GM12878 (cell line): ENCODE measurements around the gene BRWD1. TPM values are rescaled to one million over a fixed set of nuclear protein-coding genes. Genes with fewer than 3 reads are reported as not detected.

ENCODE experiments used
- ATAC-seq: fragments of 200-7000 bp; cut with Tn5 transposase; 3 replicates; pipeline ENCODE4 v1.9.1; 2020; ENCODE audit warnings: mild to moderate bottlenecking, moderate library complexity
- BruUV-seq: library from RNA; stranded (reverse); fragments of 400-500 nt; replicated peaks from 2 replicates; lab custom pipeline; 2021; lab: Mats Ljungman, UMichigan
- CTCF ChIA-PET: fragments of 300-600 bp; sonication (Branson Sonifier 250); formaldehyde crosslinking; extraction: SDS; loops from one replicate; lab custom pipeline; 2021; ENCODE audit warnings: inconsistent platforms; lab: Yijun Ruan, JAX
- POLR2A ChIA-PET: fragments of 350-600 bp; formaldehyde crosslinking; extraction: SDS; loops from one replicate; lab custom pipeline; 2021; ENCODE audit warnings: inconsistent platforms; lab: Charles Lee
- RAD21 ChIA-PET: fragments of 300-600 bp; sonication (Branson Sonifier 250); formaldehyde crosslinking; loops from one replicate; lab custom pipeline; 2023; ENCODE audit warnings: antibody characterized with exemption; ENCODE audit not compliant: unreplicated experiment; lab: Charles Lee
- SMC1A ChIA-PET: fragments of 300-600 bp; sonication (Branson Sonifier 250); formaldehyde crosslinking; loops from one replicate; lab custom pipeline; 2023; ENCODE audit not compliant: unreplicated experiment, uncharacterized antibody; lab: Charles Lee
- DNase-seq: peaks from one replicate; pipeline ENCODE4 v3.0.0-alpha.2; 2011; ENCODE audit warnings: low read depth, low spot score
- FAIRE-seq: peaks from 3 replicates; lab custom pipeline; 2011; peaks lifted over from hg19 to GRCh38; lab: Jason Lieb, UNC
- H2AFZ ChIP-seq: 2 replicates; pipeline ENCODE4 v1.6.0; 2011; ENCODE audit warnings: low read depth, low read length, control low read depth; ENCODE audit not compliant: control insufficient read depth
- H3K27ac ChIP-seq: 2 replicates; pipeline ENCODE4 v1.5.1; 2011; ENCODE audit warnings: control low read depth; ENCODE audit not compliant: control insufficient read depth, insufficient read depth
- H3K27me3 ChIP-seq, 2 experiments: replicated peaks in 1 of 2; 2 replicates each; pipeline versions ENCODE4 v1.6.0 to v1.6.1; 2011; ENCODE audit warnings: low read length in 1 of 2; ENCODE audit not compliant: control insufficient read depth in 2 of 2, insufficient read depth in 2 of 2
- H3K36me3 ChIP-seq, 2 experiments: 2 replicates each; pipeline ENCODE4 v1.5.1; 2011; ENCODE audit warnings: low read length in 1 of 2; ENCODE audit not compliant: control insufficient read depth in 2 of 2, insufficient read depth in 2 of 2
- H3K4me1 ChIP-seq: 2 replicates; pipeline ENCODE4 v1.6.1; 2011; ENCODE audit warnings: mild to moderate bottlenecking, low read length, moderate library complexity, mixed read lengths; ENCODE audit not compliant: control insufficient read depth, insufficient read depth
- H3K4me2 ChIP-seq: 2 replicates; pipeline ENCODE4 v1.6.0; 2011; ENCODE audit warnings: control low read depth; ENCODE audit not compliant: control insufficient read depth, insufficient read depth
- H3K4me3 ChIP-seq: fragments of 200-600 bp; sonication (generic); 2 replicates; pipeline ENCODE4 v1.5.1; 2016
- H3K79me2 ChIP-seq: 2 replicates; pipeline ENCODE4 v1.6.0; 2011; ENCODE audit warnings: low read length; ENCODE audit not compliant: control insufficient read depth, insufficient read depth
- H3K9ac ChIP-seq: 2 replicates; pipeline ENCODE4 v1.8.0; 2011; ENCODE audit warnings: low read length, control low read depth, mixed read lengths; ENCODE audit not compliant: control insufficient read depth, insufficient read depth
- H3K9me3 ChIP-seq: replicated peaks from 3 replicates; pipeline ENCODE4 v1.5.1; 2011; ENCODE audit warnings: mild to moderate bottlenecking, low read length; ENCODE audit not compliant: control insufficient read depth, insufficient read depth
- H4K20me1 ChIP-seq: 2 replicates; pipeline ENCODE4 v1.6.0; 2011; ENCODE audit not compliant: control insufficient read depth, insufficient read depth
- BHLHE40 ChIP-seq, 2 experiments: fragments of 450-650 bp in 1 of 2; IDR thresholded peaks; 2 replicates each; pipeline ENCODE4 v1.6.1; 2011 to 2017; ENCODE audit warnings: low read depth in 2 of 2, borderline replicate concordance in 1 of 2, improper control_type of control experiment in 1 of 2, low read length in 1 of 2, mild to moderate bottlenecking in 1 of 2
- CHD1 ChIP-seq: IDR thresholded peaks from 2 replicates; pipeline ENCODE4 v1.6.1; 2012; ENCODE audit warnings: low read depth, low read length, improper control_type of control experiment
- ETV6 ChIP-seq, 2 experiments: fragments of 450-650 bp in 1 of 2; IDR thresholded peaks in 1 of 2; conservative IDR thresholded peaks in 1 of 2; 2 replicates each; pipeline ENCODE4 v1.6.1; 2014; ENCODE audit warnings: antibody characterized with exemption in 1 of 2, borderline replicate concordance in 1 of 2, low read depth in 1 of 2, mild to moderate bottlenecking in 1 of 2, moderate library complexity in 1 of 2
- IKZF1 ChIP-seq: fragments of 450-650 bp; conservative IDR thresholded peaks from 2 replicates; pipeline ENCODE4 v1.6.1; 2017; ENCODE audit warnings: antibody characterized with exemption, mild to moderate bottlenecking
- JUNB ChIP-seq: IDR thresholded peaks from 2 replicates; pipeline ENCODE4 v1.6.1; 2016; ENCODE audit warnings: antibody characterized with exemption, mild to moderate bottlenecking
- POLR2AphosphoS5 ChIP-seq: IDR thresholded peaks from 2 replicates; pipeline ENCODE4 v1.6.1; 2011; ENCODE audit warnings: mild to moderate bottlenecking, low read length, inconsistent platforms
- RBBP5 ChIP-seq: fragments of 200-600 bp; sonication (generic); conservative IDR thresholded peaks from 2 replicates; pipeline ENCODE4 v1.6.1; 2016
- SMC3 ChIP-seq: IDR thresholded peaks from 2 replicates; pipeline ENCODE4 v1.6.1; 2011; ENCODE audit warnings: low read length, improper control_type of control experiment, borderline replicate concordance
- SRF ChIP-seq, 2 experiments: IDR thresholded peaks; 2 replicates each; pipeline ENCODE4 v1.6.1; 2011; ENCODE audit warnings: low read depth in 2 of 2, low read length in 2 of 2, mild to moderate bottlenecking in 1 of 2, moderate library complexity in 1 of 2
- STAT1 ChIP-seq: fragments of 450-650 bp; conservative IDR thresholded peaks from 2 replicates; pipeline ENCODE4 v1.6.1; 2014; ENCODE audit warnings: antibody characterized with exemption, mild to moderate bottlenecking
- ZNF384 ChIP-seq: IDR thresholded peaks from 2 replicates; pipeline ENCODE4 v1.6.1; 2012; ENCODE audit warnings: low read depth, mild to moderate bottlenecking, low read length, improper control_type of control experiment, borderline replicate concordance
- WGBS: methylation state at CpG from one replicate; pipeline ENCODE4 v1.1.6; 2016; ENCODE audit warnings: low lambda C conversion rate; ENCODE audit not compliant: insufficient replicate concordance, insufficient coverage; ENCODE audit errors: missing lambda C conversion rate; 5-methylcytosine and 5-hydroxymethylcytosine counted together
- in situ Hi-C: fragments of 300-500 bp; cut with MboI; formaldehyde crosslinking; loops from 9 replicates; pipeline ENCODE4 v1.14.3; 2018; ENCODE audit warnings: mixed read lengths
- intact Hi-C: fragments of 100-400 bp; cut with micrococcal nuclease; formaldehyde crosslinking; loops from one replicate; pipeline ENCODE4 v1.14.2; 2022; ENCODE audit not compliant: unreplicated experiment
- polyA plus RNA-seq, 11 experiments: library from polyadenylated mRNA; depleted of rRNA in 4 of 11; unstranded in 6 of 11; stranded (reverse) in 5 of 11; fragments of >200 nt; fragmentation: Nextera tagmentation in 4 of 11; fragmentation: Illumina TruSeq in 1 of 11; extraction: Ambion mirVana in 4 of 11; extraction: Trizol in 1 of 11; gene quantifications; 1 replicate in 1 of 11; 2 replicates in 10 of 11; pipeline versions ENCODE4 v1.2.1 to v1.2.3, GENCODE V29; 2011 to 2016; ENCODE audit warnings: inconsistent platforms in 2 of 11, missing spikeins in 2 of 11, low read depth in 1 of 11
- total RNA-seq, 4 experiments: library from RNA; depleted of rRNA in 3 of 4; stranded (reverse); fragments of >200 nt in 3 of 4; fragmentation: Illumina TruSeq in 1 of 4; extraction: Trizol in 1 of 4; gene quantifications; 2 replicates each; pipeline versions ENCODE4 v1.2.1 to v1.2.3, GENCODE V29; 2013 to 2021
- TF ChIP-seq, protein P1 (sequence below): fragments of 450-650 bp; IDR thresholded peaks from 2 replicates; pipeline ENCODE4 v1.6.1; 2017; ENCODE audit warnings: borderline replicate concordance
- TF ChIP-seq, protein P2 (sequence below): fragments of 450-650 bp; formaldehyde crosslinking; IDR thresholded peaks from 2 replicates; pipeline ENCODE4 v1.5.0; 2022; ENCODE audit warnings: mild to moderate bottlenecking, missing genetic modification characterization
- TF ChIP-seq, protein P3 (sequence below): fragments of 450-650 bp; IDR thresholded peaks from 2 replicates; pipeline ENCODE4 v1.6.1; 2014; ENCODE audit warnings: mild to moderate bottlenecking

The BRWD1 gene
- total and polyA plus RNA-seq, 10 of the 15 experiments (the other 5 are each of a cell fraction or from before 2014, with no cell fraction given), result 3.1 to 19.0 (median 13.5) TPM

DNA sequence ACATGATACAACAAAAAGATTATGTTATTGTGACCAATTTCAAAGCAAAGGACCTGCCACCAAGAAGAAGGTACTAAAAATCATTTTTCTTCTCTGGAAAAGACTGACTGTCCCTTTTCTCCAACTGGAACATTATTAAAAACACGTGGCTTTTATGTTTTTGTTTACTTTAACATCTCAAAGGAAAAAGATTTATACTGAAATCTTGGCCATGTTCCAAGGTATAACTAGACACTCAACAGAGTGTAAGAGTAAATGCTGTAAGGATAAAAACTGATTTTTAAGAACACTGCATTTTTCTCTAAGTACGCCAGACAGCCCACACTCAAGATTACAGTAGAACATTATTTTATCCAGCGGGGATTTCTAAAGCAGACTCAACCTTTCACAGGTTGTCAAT lies 62.1 kb downstream of the BRWD1 start (continued):
- TF ChIP-seq, protein P1, sequence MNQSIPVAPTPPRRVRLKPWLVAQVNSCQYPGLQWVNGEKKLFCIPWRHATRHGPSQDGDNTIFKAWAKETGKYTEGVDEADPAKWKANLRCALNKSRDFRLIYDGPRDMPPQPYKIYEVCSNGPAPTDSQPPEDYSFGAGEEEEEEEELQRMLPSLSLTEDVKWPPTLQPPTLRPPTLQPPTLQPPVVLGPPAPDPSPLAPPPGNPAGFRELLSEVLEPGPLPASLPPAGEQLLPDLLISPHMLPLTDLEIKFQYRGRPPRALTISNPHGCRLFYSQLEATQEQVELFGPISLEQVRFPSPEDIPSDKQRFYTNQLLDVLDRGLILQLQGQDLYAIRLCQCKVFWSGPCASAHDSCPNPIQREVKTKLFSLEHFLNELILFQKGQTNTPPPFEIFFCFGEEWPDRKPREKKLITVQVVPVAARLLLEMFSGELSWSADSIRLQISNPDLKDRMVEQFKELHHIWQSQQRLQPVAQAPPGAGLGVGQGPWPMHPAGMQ, result no peak
- TF ChIP-seq SRF (IDR thresholded peaks at IDR 0.05; ENCODE audit: low read depth in 2 of 2, low read length in 2 of 2) (no peak), BHLHE40 (IDR thresholded peaks at IDR 0.05; ENCODE audit: borderline replicate concordance in 1 of 2, low read depth in 2 of 2, low read length in 1 of 2) (no peak)

DNA sequence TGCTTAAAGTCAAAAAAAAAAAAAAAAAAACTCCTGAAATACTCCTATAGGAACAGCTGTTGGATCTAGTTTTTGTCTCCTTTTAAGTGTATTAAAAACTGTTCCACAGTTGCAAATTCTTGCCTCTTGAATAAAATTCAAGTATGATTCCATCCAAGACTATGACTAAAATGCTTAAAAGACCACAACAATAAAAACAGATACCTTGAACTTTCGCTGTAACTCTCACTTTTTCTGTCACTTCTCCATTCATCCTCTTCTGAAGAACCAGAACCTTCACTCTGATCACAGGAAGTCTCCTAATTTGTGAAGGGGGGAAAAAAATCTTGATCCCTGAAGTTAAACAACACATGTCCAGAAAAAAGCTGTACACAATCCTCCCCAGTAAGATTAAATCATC lies 75.2 kb downstream of the BRWD1 start:
- POLR2A ChIA-PET, result no interaction called here
- BruUV-seq, result no TSS peak
- no peak for TF ChIP-seq ZNF384
- no peak for TF ChIP-seq ETV6 (conservative IDR thresholded peaks at IDR 0.05 in 1 of 2, IDR thresholded peaks at IDR 0.05 in 1 of 2; ENCODE audit: borderline replicate concordance in 1 of 2, low read depth in 1 of 2)
- no peak for TF ChIP-seq RBBP5
- no peak for TF ChIP-seq BHLHE40 (IDR thresholded peaks at IDR 0.05; ENCODE audit: borderline replicate concordance in 1 of 2, low read depth in 2 of 2, low read length in 1 of 2)
- TF ChIP-seq, protein P2, sequence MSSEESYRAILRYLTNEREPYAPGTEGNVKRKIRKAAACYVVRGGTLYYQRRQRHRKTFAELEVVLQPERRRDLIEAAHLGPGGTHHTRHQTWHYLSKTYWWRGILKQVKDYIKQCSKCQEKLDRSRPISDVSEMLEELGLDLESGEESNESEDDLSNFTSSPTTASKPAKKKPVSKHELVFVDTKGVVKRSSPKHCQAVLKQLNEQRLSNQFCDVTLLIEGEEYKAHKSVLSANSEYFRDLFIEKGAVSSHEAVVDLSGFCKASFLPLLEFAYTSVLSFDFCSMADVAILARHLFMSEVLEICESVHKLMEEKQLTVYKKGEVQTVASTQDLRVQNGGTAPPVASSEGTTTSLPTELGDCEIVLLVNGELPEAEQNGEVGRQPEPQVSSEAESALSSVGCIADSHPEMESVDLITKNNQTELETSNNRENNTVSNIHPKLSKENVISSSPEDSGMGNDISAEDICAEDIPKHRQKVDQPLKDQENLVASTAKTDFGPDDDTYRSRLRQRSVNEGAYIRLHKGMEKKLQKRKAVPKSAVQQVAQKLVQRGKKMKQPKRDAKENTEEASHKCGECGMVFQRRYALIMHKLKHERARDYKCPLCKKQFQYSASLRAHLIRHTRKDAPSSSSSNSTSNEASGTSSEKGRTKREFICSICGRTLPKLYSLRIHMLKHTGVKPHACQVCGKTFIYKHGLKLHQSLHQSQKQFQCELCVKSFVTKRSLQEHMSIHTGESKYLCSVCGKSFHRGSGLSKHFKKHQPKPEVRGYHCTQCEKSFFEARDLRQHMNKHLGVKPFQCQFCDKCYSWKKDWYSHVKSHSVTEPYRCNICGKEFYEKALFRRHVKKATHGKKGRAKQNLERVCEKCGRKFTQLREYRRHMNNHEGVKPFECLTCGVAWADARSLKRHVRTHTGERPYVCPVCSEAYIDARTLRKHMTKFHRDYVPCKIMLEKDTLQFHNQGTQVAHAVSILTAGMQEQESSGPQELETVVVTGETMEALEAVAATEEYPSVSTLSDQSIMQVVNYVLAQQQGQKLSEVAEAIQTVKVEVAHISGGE (CRISPR knock-in tag), result no peak
- TF ChIP-seq CHD1, result no peak
- TF ChIP-seq SMC3, result no peak
- TF ChIP-seq, protein P3, sequence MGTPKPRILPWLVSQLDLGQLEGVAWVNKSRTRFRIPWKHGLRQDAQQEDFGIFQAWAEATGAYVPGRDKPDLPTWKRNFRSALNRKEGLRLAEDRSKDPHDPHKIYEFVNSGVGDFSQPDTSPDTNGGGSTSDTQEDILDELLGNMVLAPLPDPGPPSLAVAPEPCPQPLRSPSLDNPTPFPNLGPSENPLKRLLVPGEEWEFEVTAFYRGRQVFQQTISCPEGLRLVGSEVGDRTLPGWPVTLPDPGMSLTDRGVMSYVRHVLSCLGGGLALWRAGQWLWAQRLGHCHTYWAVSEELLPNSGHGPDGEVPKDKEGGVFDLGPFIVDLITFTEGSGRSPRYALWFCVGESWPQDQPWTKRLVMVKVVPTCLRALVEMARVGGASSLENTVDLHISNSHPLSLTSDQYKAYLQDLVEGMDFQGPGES, result no peak
- TF ChIP-seq POLR2AphosphoS5, result no peak
- no peak for TF ChIP-seq STAT1
- no peak for TF ChIP-seq JUNB
- TF ChIP-seq IKZF1, result no peak
- TF ChIP-seq, all 136 proteins: peak for 0
- FAIRE-seq (no peak), DNase-seq (no peak), ATAC-seq (no peak)
- Histone ChIP-seq H3K4me3 (no peak overlapping the region), H3K4me1 (no peaks in the 10 kb centered on the region), H2AFZ (no peak overlapping the region), H3K4me2 (no peak overlapping the region), H4K20me1 (no peaks in the 10 kb centered on the region), H3K27ac (no peak overlapping the region), H3K79me2 (no peaks in the 10 kb centered on the region), H3K9ac (no peak overlapping the region), H3K9me3 (no peaks in the 10 kb centered on the region), H3K36me3 (peaks cover 5 to 17% of the 10 kb centered on the region in 2 experiments; a peak in 3 of 4 replicates), H3K27me3 (no peaks in the 10 kb centered on the region)
- ChIA-PET SMC1A (interaction anchor here (1.0 kb wide), 1 partner anchor 16 kb away, joined by 4 read pairs; no protein-coding TSS in a partner anchor), CTCF (interaction anchor here (0.6 to 1.0 kb wide), 2 partner anchors 14 to 485 kb away, joined by 3 read pairs; no protein-coding TSS in a partner anchor), RAD21 (no interaction called here)
- in situ Hi-C loops (no loop called here), intact Hi-C loops (no loop called here)
- WGBS, result 94% methylated on average over 1 of the region's 1 CpG
